HG03354 (cell line): Measurements from ENCODE around the gene TOR4A.

ENCODE experiments used
- ATAC-seq: cut with Tn5 transposase; IDR thresholded peaks from one replicate; pipeline ENCODE4 v1.9.1; 2021; ENCODE audit warnings: mild to moderate bottlenecking; ENCODE audit not compliant: unreplicated experiment, poor library complexity, severe bottlenecking

Gene TOR4A

DNA sequence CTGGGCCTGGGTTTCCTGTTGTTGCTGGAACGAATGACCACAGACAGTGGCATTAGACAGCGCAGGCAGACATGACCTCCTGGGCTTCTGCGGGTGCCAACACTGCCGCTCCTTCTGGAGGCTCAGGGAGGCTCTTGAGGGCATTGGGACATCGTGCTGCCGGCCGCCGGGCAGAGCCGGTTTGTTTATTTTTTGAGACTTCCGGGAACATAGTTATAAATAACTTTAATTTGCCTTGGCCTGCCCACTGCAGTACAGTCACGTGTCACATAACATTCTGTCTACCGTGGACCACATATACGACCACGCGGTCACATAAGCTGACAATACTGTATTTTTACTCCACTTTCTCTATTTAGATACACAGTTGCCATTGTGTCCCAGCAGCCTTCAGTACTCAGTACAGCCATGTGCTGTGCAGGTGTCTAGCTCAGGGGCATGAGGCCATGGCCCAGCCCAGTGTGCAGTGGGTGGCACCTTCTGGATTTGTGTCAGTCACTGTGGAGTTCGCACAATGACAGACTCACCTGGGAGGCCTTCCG lies 8.2 kb upstream of the TOR4A start:
- ATAC-seq: no peak

- ATAC-seq: no peak
Observed at GRCh38 chr9:137270929-137271695, 6.4 kb upstream of the TOR4A start.

GRCh38 chr9:137271696-137272076 lies 5.8 kb upstream of the TOR4A start:
- no peak for ATAC-seq

GRCh38 chr9:137272241-137273094 lies 5.1 kb upstream of the TOR4A start:
- ATAC-seq: no peak

DNA sequence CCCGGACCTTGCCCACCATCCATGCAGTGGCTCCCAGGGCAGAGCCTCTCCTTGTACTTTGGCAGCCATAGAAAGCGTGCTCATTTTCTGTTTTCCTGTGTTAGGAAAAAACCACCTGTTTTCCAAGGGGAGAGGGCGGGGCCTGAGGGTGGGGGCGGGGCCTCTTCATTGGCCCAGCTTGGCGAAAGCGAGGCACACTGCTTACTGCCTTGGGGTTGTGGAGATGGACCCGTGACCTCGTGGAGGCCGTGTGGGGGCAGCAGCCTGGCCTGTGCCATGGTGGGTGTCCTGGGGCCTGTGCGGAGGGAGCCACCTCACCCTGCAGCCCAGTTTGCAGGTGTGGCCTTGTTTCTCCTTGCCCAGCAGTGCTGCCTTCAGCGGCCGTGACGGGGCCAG lies 4.4 kb upstream of the TOR4A start:
- ATAC-seq: no peak

GRCh38 chr9:137273611-137274320 lies 3.8 kb upstream of the TOR4A start:
- no peak for ATAC-seq

DNA sequence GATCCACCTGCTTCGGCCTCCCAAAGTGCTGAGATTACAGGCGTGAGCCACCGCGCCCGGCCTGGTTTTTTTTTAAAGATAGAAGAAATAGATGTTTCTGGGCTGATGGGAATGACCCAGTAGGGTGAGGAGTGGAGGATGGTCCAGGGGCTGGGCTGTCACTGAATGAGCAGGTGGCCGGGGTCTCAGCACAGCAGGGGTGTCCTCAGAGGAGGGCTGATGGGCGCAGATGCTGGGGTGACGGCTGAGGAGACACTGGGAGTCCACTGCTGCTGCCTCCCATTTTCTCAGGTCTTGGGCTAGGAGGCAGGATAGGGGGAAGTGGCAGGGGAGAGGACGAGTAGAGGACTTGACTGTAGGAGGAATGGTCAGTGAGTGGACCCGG lies 2.3 kb upstream of the TOR4A start:
- no peak for ATAC-seq

DNA sequence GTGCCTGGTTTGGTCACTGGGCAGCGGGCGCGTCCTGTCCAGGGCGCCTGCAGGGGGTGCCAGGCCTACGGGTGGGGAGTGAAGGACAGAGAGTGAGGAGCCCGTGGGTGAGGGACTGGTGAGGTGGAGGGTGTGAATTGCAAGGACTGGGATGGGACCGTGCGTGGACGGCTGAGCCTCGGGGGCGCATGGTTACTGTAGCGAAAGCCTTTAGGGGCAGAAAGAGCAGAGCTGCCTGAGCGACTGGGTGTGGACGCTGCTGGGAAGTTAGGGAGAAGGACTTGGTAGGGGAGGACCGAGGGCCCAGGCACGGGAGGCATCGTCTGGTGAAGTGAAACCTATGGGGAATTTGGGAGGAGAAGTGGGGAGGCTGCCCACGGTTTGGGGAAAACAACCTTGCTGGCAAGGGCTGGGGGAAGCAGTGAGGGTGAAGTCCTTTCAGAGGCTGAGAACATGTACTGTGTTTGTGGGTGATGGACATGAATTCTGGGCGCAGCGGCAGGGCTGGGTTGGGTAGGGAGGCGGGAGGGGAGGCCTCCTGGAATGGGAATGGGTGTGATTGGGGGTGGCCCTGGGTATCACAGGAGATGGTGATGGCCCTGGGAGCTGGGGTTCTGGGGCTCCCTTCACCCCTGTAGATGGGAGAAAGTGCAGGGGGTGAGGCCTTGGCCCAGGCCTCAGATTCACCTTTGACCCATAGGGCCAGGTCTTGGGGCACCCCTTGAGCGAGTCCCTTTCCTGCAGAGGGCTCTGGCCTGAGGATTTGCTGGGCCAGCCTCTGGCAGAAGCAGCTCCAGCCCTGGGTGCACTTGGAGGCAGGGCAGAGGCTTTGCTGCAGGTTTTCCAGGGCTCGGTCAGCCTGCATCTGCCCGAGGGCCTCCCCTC lies 1.7 kb upstream of the TOR4A start:
- no peak for ATAC-seq

DNA sequence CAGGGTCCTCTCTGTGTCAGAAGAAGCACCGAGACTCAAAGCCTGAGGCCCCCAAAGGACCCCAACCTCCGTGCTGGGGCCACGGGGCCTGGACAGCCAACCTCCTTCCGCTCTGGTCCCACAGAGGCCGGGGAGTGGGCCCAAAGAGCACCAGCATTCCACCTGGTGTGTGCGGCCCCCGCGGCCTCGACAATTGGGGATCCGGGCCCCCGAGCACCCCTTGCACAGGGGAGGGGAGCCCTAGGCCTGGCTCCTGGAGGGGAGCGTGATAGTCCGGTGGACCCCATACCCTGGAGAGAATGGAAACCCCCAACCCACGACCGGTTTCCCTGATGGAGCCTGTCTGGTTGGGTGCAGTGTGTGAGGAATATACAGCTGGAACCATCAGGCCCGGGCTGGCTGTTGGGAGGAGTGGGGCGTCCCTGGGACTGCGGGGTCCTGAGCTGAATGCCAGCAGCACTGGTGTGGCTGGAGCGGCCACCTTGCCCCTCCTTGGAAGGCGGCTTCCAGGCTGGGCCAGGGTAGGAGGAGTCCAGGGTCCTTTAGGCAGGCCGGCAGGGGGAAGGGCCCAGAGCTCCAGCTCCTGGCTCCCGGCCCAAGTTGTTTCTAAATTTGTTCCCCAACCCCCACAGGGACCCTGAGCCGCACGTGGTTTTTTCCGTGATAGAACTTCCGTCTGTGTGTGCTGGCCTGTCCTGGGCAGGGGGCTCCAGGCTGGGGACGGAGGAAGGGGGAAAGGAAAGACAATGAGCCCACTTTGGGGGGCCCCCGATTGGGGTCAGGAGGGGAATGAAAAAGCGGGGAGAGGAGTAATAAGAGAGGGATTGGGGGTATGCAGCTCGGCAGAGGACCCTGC lies 825 bp upstream of the TOR4A start:
- peak; percentile 8 for ATAC-seq

- ATAC-seq: no peak
Observed at GRCh38 chr9:137278061-137278701, 655 bp downstream of the TOR4A start.

- ATAC-seq: no peak
Observed at GRCh38 chr9:137278721-137279711, 1.5 kb downstream of the TOR4A start.

GRCh38 chr9:137279741-137280473 lies 2.4 kb downstream of the TOR4A start:
- ATAC-seq: no peak

GRCh38 chr9:137280474-137281344 lies 3.2 kb downstream of the TOR4A start:
- no peak for ATAC-seq

DNA sequence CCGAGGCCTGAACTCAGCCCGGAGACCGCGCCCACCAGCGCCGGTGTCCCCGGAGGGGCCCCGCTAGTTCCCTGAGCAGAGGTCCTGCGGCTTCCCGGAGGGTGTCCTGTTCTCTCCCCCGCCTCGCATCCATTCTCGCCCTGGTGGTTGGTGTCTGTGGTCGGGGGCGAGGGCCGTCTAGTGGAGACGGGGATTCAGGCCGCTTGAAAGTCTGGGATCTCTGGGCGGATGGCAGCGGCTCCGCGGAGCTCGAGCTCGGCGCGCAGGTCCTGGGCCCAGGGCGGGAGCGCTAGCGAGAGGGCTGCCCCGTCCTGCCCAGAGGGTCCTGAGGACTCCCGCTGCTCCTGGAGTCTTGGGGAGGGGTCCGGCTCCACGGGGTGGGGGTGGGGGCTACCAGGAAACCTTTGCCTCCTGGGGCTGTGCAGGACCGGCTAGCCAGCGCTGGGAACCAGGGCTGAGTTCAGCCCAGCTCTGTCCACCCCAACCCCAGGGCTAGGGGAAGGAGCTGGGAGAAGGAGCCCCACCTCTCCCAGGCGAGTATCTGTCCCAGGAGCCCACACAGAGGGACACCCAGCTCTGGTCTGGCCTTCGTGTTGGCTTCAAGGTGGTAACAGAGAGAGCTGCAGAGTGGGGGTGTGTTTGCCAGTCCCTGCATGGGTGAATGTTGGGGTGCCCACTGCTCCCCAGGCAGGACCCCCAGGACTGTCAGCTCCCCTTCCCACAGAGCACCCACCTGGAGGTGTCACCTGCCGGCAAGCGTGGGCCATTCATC lies 4.0 kb downstream of the TOR4A start:
- no peak for ATAC-seq

GRCh38 chr9:137286975-137287383 lies 9.5 kb downstream of the TOR4A start:
- ATAC-seq: peak; percentile 25
